ENCODE data around the gene MYZAP.

MYZAP gene

GRCh38 chr15:57662091-57662744 is 70.5 kb downstream of the MYZAP start:
- DNase-seq (ENCODE audit: low spot score): no peak

GRCh38 chr15:57662802-57663201 is 71.1 kb downstream of the MYZAP start:
- no peak for DNase-seq (ENCODE audit: low spot score)

- no peak for DNase-seq (ENCODE audit: low spot score)
These were observed 71.6 kb downstream of the MYZAP start for GRCh38 chr15:57663262-57663661.

GRCh38 chr15:57665194-57665593 is 73.5 kb downstream of the MYZAP start:
- DNase-seq (ENCODE audit: low spot score): no peak

- DNase-seq (ENCODE audit: low spot score): no peak
These were observed 74.2 kb downstream of the MYZAP start for GRCh38 chr15:57665939-57666338.

GRCh38 chr15:57667171-57667849 is 75.6 kb downstream of the MYZAP start:
- peak; percentile 52 for DNase-seq (ENCODE audit: low spot score)

GRCh38 chr15:57668016-57668415 is 76.3 kb downstream of the MYZAP start:
- DNase-seq (ENCODE audit: low spot score): no peak

GRCh38 chr15:57671636-57672035 is 79.9 kb downstream of the MYZAP start:
- no peak for DNase-seq (ENCODE audit: low spot score)

- no peak for DNase-seq (ENCODE audit: low spot score)
These were observed 83.9 kb downstream of the MYZAP start for GRCh38 chr15:57675481-57676181.

GRCh38 chr15:57676585-57676984 is 84.9 kb downstream of the MYZAP start:
- DNase-seq (ENCODE audit: low spot score): no peak

- DNase-seq (ENCODE audit: low spot score): no peak
These were observed 85.5 kb downstream of the MYZAP start for GRCh38 chr15:57677204-57677603.

GRCh38 chr15:57680021-57680420 is 88.3 kb downstream of the MYZAP start:
- no peak for DNase-seq (ENCODE audit: low spot score)

GRCh38 chr15:57681011-57681410 is 89.3 kb downstream of the MYZAP start:
- no peak for DNase-seq (ENCODE audit: low spot score)

GRCh38 chr15:57683481-57683880 is 91.8 kb downstream of the MYZAP start:
- no peak for DNase-seq (ENCODE audit: low spot score)

GRCh38 chr15:57684491-57685151 is 92.9 kb downstream of the MYZAP start:
- no peak for DNase-seq (ENCODE audit: low spot score)

GRCh38 chr15:57685306-57686095 is 93.8 kb downstream of the MYZAP start:
- no peak for DNase-seq (ENCODE audit: low spot score)

- no peak for DNase-seq (ENCODE audit: low spot score)
These were observed 95.0 kb downstream of the MYZAP start for GRCh38 chr15:57686657-57687056.

- DNase-seq (ENCODE audit: low spot score): no peak
These were observed 98.8 kb downstream of the MYZAP start for GRCh38 chr15:57690341-57690966.

GRCh38 chr15:57691082-57691481 is 99.4 kb downstream of the MYZAP start:
- DNase-seq (ENCODE audit: low spot score): no peak

- DNase-seq (ENCODE audit: low spot score): no peak
These were observed 101.0 kb downstream of the MYZAP start for GRCh38 chr15:57692709-57693108.

- no peak for DNase-seq (ENCODE audit: low spot score)
These were observed 102.6 kb downstream of the MYZAP start for GRCh38 chr15:57694279-57694678.

Data from HuH-7 (cell line).